ENCODE data around the gene S100A9. TPM values are rescaled to one million over a fixed set of nuclear protein-coding genes. Genes with fewer than 3 reads are reported as not detected.

S100A9 gene
- polyA plus RNA-seq, 3 donors = 20,498 to 43,602 (median 40,800) TPM

DNA sequence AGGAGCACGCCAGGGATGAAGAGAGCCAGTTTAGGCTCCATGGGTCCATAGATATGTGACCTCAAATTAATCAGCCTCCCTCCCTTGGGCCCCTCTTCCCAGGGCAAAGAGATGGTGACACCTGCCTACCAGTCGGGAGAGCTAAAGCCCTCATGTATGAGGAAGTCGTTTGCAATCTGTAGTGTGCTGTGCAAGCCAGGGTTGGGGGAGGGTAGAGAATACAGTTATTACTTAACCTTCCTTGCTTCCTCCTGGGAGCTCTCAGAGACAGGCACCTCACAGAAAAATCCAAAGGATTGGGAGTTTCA lies 13.0 kb upstream of the S100A9 start:
- no peaks in the 10 kb centered on the region for H3K36me3 Mint-ChIP-seq
- Histone ChIP-seq H3K27ac (ENCODE audit: low read depth in 1 of 2, low read length in 2 of 2) (no peak overlapping the region), H4K20me1 (ENCODE audit: insufficient read depth, low read length) (no peaks in the 10 kb centered on the region), H3K4me2 (replicated peaks; ENCODE audit: extremely low read depth, low read length, poor library complexity, severe bottlenecking) (peak overlapping the region; percentile 24), H3K36me3 (replicated peaks in 1 of 2; ENCODE audit: control insufficient read depth in 1 of 2, insufficient read depth in 2 of 2, low read length in 2 of 2) (no peaks in the 10 kb centered on the region), H2AFZ (ENCODE audit: insufficient read depth, low read depth, low read length, poor library complexity, severe bottlenecking) (no peak overlapping the region), H3K4me1 (ENCODE audit: control insufficient read depth in 1 of 2, insufficient read depth in 2 of 2, low read length in 2 of 2) (peaks cover 38 to 50% of the 10 kb centered on the region in 2 donors), H3K9ac (ENCODE audit: insufficient read depth, low read length, poor library complexity, severe bottlenecking) (no peak overlapping the region), H3K79me2 (ENCODE audit: insufficient read depth, low read length) (no peaks in the 10 kb centered on the region), H3K4me3 (replicated peaks in 1 of 3; ENCODE audit: low read depth in 2 of 3, low read length in 3 of 3) (peak overlapping the region in 1 of 3 experiments; percentile 28), H3K27me3 (ENCODE audit: control insufficient read depth in 2 of 2, insufficient read depth in 2 of 2, low read length in 2 of 2) (no peaks in the 10 kb centered on the region), H3K9me3 (replicated peaks in 1 of 2; ENCODE audit: control insufficient read depth in 1 of 2, insufficient read depth in 1 of 2, low read length in 2 of 2) (no peaks in the 10 kb centered on the region)
- WGBS (ENCODE audit: insufficient coverage) = no CpG with 5 or more reads among the region's 3 CpGs
- TF ChIP-seq, protein P1, sequence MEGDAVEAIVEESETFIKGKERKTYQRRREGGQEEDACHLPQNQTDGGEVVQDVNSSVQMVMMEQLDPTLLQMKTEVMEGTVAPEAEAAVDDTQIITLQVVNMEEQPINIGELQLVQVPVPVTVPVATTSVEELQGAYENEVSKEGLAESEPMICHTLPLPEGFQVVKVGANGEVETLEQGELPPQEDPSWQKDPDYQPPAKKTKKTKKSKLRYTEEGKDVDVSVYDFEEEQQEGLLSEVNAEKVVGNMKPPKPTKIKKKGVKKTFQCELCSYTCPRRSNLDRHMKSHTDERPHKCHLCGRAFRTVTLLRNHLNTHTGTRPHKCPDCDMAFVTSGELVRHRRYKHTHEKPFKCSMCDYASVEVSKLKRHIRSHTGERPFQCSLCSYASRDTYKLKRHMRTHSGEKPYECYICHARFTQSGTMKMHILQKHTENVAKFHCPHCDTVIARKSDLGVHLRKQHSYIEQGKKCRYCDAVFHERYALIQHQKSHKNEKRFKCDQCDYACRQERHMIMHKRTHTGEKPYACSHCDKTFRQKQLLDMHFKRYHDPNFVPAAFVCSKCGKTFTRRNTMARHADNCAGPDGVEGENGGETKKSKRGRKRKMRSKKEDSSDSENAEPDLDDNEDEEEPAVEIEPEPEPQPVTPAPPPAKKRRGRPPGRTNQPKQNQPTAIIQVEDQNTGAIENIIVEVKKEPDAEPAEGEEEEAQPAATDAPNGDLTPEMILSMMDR (IDR thresholded peaks at IDR 0.05) = no peak
- H3K4me3 Mint-ChIP-seq = peak overlapping the region in 1 of 2 donors; percentile 61
- H3K27ac Mint-ChIP-seq = peak overlapping the region in 2 of 7 donors; percentile 28 to 31
- H3K4me1 Mint-ChIP-seq = peaks cover 62% of the 10 kb centered on the region
- H3K27me3 Mint-ChIP-seq (ENCODE audit: low read depth in 3 of 3) = peaks cover 7 to 9% (median 9%) of the 10 kb centered on the region in 3 donors
- intact Hi-C loops (cut with micrococcal nuclease) = no loop called here
- H3K9me3 Mint-ChIP-seq = peaks cover 0 to 2% (median 0%) of the 10 kb centered on the region in 7 donors
- DNase-seq = peak; percentile 52 to 61 (median 60)

DNA sequence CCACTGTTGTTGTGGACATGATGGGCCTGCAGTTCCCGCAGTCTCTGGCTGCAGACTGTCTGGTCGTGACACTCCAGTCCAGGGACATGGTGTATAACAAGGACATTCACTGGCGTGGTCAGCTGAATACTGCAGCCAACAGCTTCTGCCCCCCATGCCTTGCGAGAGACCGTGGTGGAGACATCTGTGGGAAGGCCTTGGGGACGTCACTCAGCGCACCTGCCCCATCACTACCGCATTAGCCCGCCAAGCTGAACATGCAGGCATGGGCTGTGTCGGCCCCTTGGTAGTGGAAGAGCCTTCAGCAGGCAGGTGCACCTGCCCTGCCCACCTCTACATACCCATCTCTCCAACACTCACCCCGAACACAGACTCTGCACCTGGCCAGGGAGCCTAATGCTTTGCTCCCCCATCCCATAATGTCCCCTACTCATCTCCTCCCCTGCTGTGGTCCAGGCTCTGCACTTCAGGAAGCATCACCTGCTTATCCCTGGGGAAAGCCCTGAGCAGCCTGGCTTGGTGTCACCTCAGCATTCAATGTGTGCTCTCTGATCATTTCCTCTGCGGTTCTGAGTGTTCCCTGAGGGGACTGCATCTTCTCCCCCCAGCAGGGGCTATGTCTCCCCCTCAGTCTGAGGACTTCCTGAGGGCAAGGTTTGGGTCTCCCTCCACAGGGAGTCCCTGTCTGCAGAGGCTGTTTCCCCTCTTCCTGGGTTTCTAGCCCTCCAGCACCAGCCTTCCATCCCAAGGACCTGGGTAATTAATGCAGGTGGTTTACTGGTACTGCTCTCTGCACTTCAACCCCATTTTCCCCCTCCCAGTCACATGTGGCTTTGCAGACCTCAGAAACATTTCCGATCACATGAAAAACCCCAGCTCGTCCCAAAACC lies 12.2 kb upstream of the S100A9 start:
- H3K9me3 ChIP-seq (replicated peaks in 1 of 2; ENCODE audit: control insufficient read depth in 1 of 2, insufficient read depth in 1 of 2, low read length in 2 of 2) = no peaks in the 10 kb centered on the region
- no peaks in the 10 kb centered on the region for H4K20me1 ChIP-seq (ENCODE audit: insufficient read depth, low read length)
- H3K9me3 Mint-ChIP-seq = peaks cover 0 to 2% (median 0%) of the 10 kb centered on the region in 7 donors
- no peak overlapping the region for H3K27ac ChIP-seq (ENCODE audit: low read depth in 1 of 2, low read length in 2 of 2)
- H3K79me2 ChIP-seq (ENCODE audit: insufficient read depth, low read length) = no peaks in the 10 kb centered on the region
- H3K9ac ChIP-seq (ENCODE audit: insufficient read depth, low read length, poor library complexity, severe bottlenecking) = no peak overlapping the region
- H3K4me1 Mint-ChIP-seq = peaks cover 65% of the 10 kb centered on the region
- H2AFZ ChIP-seq (ENCODE audit: insufficient read depth, low read depth, low read length, poor library complexity, severe bottlenecking) = no peak overlapping the region
- no peak overlapping the region for H3K4me3 Mint-ChIP-seq
- DNase-seq = no peak
- no peaks in the 10 kb centered on the region for H3K27me3 ChIP-seq (ENCODE audit: control insufficient read depth in 2 of 2, insufficient read depth in 2 of 2, low read length in 2 of 2)
- WGBS (ENCODE audit: insufficient coverage) = 65% methylated on average over 11 of the region's 14 CpGs
- no peaks in the 10 kb centered on the region for H3K36me3 Mint-ChIP-seq
- peaks cover 41 to 55% of the 10 kb centered on the region in 2 donors for H3K4me1 ChIP-seq (ENCODE audit: control insufficient read depth in 1 of 2, insufficient read depth in 2 of 2, low read length in 2 of 2)
- H3K36me3 ChIP-seq (replicated peaks in 1 of 2; ENCODE audit: control insufficient read depth in 1 of 2, insufficient read depth in 2 of 2, low read length in 2 of 2) = no peaks in the 10 kb centered on the region
- TF ChIP-seq, protein P1 (IDR thresholded peaks at IDR 0.05) = no peak
- no peak overlapping the region for H3K27ac Mint-ChIP-seq
- no peak overlapping the region for H3K4me2 ChIP-seq (replicated peaks; ENCODE audit: extremely low read depth, low read length, poor library complexity, severe bottlenecking)
- H3K4me3 ChIP-seq (replicated peaks in 1 of 3; ENCODE audit: low read depth in 2 of 3, low read length in 3 of 3) = no peak overlapping the region
- intact Hi-C loops (cut with micrococcal nuclease) = no loop called here
- peaks cover 7 to 11% (median 9%) of the 10 kb centered on the region in 3 donors for H3K27me3 Mint-ChIP-seq (ENCODE audit: low read depth in 3 of 3)
